ENCODE results near the gene SGPL1.
"Not testable (repeated sequence)": the region's sequence is repeated elsewhere in the genome, so short reads cannot be mapped to it uniquely, and the experiment has no call there.

The SGPL1 gene

GRCh38 chr10:70906953-70907636 is 91.3 kb downstream of the SGPL1 start:
- no peak for DNase-seq

GRCh38 chr10:70907637-70908405 is 92.1 kb downstream of the SGPL1 start:
- DNase-seq, result no peak

- DNase-seq, result no peak
These were observed 92.9 kb downstream of the SGPL1 start for GRCh38 chr10:70908406-70909296.

GRCh38 chr10:70909326-70909935 is 93.7 kb downstream of the SGPL1 start:
- DNase-seq, result no peak

- DNase-seq, result no peak
These were observed 95.0 kb downstream of the SGPL1 start for GRCh38 chr10:70910486-70911341.

- no peak for DNase-seq
These were observed 95.6 kb downstream of the SGPL1 start for GRCh38 chr10:70911386-70911785.

- DNase-seq, result no peak
These were observed 96.8 kb downstream of the SGPL1 start for GRCh38 chr10:70912556-70912955.

- no peak for DNase-seq
These were observed 97.6 kb downstream of the SGPL1 start for GRCh38 chr10:70913191-70913892.

- no peak for DNase-seq
These were observed 98.1 kb downstream of the SGPL1 start for GRCh38 chr10:70913893-70914240.

- no peak for DNase-seq
These were observed 98.6 kb downstream of the SGPL1 start for GRCh38 chr10:70914316-70914864.

GRCh38 chr10:70915206-70915605 is 99.5 kb downstream of the SGPL1 start:
- DNase-seq, result no peak

GRCh38 chr10:70915806-70916205 is 100.1 kb downstream of the SGPL1 start:
- no peak for DNase-seq

- DNase-seq, result no peak
These were observed 100.5 kb downstream of the SGPL1 start for GRCh38 chr10:70916241-70916640.

GRCh38 chr10:70917226-70917625 is 101.5 kb downstream of the SGPL1 start:
- DNase-seq, result no peak

GRCh38 chr10:70917635-70918034 is 101.9 kb downstream of the SGPL1 start:
- DNase-seq, result no peak

GRCh38 chr10:70918851-70919530 is 103.2 kb downstream of the SGPL1 start:
- DNase-seq, result no peak

GRCh38 chr10:70919906-70920305 is 104.2 kb downstream of the SGPL1 start:
- DNase-seq, result not testable (repeated sequence)

- no peak for DNase-seq
These were observed 104.8 kb downstream of the SGPL1 start for GRCh38 chr10:70920519-70920918.

GRCh38 chr10:70921285-70921684 is 105.5 kb downstream of the SGPL1 start:
- no peak for DNase-seq

- DNase-seq, result no peak
These were observed 107.9 kb downstream of the SGPL1 start for GRCh38 chr10:70923696-70924095.
